Measurements from ENCODE around the gene PITPNC1. TPM values are rescaled to one million over a fixed set of nuclear protein-coding genes. Genes with fewer than 3 reads are reported as not detected.

PITPNC1 gene
- total and polyA plus RNA-seq, 2 experiments from 2014 or later: 5.8 to 7.3 TPM

GRCh38 chr17:67412941-67413340, 35.9 kb downstream of the PITPNC1 start:
- TF ChIP-seq EZH2 (IDR thresholded peaks at IDR 0.05; ENCODE audit: insufficient read depth, poor library complexity, severe bottlenecking) (no peak), EZH2phosphoT487 (IDR thresholded peaks at IDR 0.05; ENCODE audit: insufficient read depth, low read depth) (no peak)
- no peaks in the 10 kb centered on the region for H3K27me3 ChIP-seq (replicated peaks; ENCODE audit: insufficient read depth)
- H2AFZ ChIP-seq: no peak overlapping the region
- H3K4me3 ChIP-seq: no peak overlapping the region
- H3K79me2 ChIP-seq (ENCODE audit: insufficient read depth): peaks cover 91% of the 10 kb centered on the region
- H3K9ac ChIP-seq: no peak overlapping the region
- H3K27ac ChIP-seq: no peak overlapping the region
- H3K4me2 ChIP-seq (ENCODE audit: unreplicated experiment): no peak overlapping the region
- H4K20me1 ChIP-seq (ENCODE audit: insufficient read depth): no peaks in the 10 kb centered on the region
- H3K4me1 ChIP-seq (ENCODE audit: insufficient read depth): no peaks in the 10 kb centered on the region
- DNase-seq: no peak
- H3F3A ChIP-seq (ENCODE audit: insufficient read depth): no peaks in the 10 kb centered on the region; the same call in 1 of the 2 replicates
- no peaks in the 10 kb centered on the region for H3K9me3 ChIP-seq (ENCODE audit: low read depth)
- H3K36me3 ChIP-seq (ENCODE audit: low read depth): no peaks in the 10 kb centered on the region
- H3K9me2 ChIP-seq (ENCODE audit: insufficient read depth): no peaks in the 10 kb centered on the region
- in situ Hi-C loops (cut with MboI): no loop called here
- 93 to 95% methylated on average over 2 of the region's 2 CpGs for WGBS, 2 experiments (ENCODE audit: low coverage in 1 of 2, low lambda C conversion rate in 2 of 2, missing lambda C conversion rate in 2 of 2)

- Histone ChIP-seq H3K9ac (no peak overlapping the region), H3K9me2 (ENCODE audit: insufficient read depth) (no peaks in the 10 kb centered on the region), H3K4me1 (ENCODE audit: insufficient read depth) (no peaks in the 10 kb centered on the region), H4K20me1 (ENCODE audit: insufficient read depth) (no peaks in the 10 kb centered on the region), H3K4me2 (ENCODE audit: unreplicated experiment) (no peak overlapping the region), H3K4me3 (no peak overlapping the region), H2AFZ (no peak overlapping the region), H3K9me3 (ENCODE audit: low read depth) (no peaks in the 10 kb centered on the region), H3K27ac (no peak overlapping the region), H3K36me3 (ENCODE audit: low read depth) (no peaks in the 10 kb centered on the region), H3K27me3 (replicated peaks; ENCODE audit: insufficient read depth) (no peaks in the 10 kb centered on the region), H3K79me2 (ENCODE audit: insufficient read depth) (peaks cover 91% of the 10 kb centered on the region), H3F3A (ENCODE audit: insufficient read depth) (no peaks in the 10 kb centered on the region; the same call in 1 of the 2 replicates)
- 97 to 99% methylated on average over 5 of the region's 5 CpGs for WGBS, 2 experiments (ENCODE audit: low coverage in 1 of 2, low lambda C conversion rate in 2 of 2, missing lambda C conversion rate in 2 of 2)
- TF ChIP-seq EZH2 (IDR thresholded peaks at IDR 0.05; ENCODE audit: insufficient read depth, poor library complexity, severe bottlenecking) (no peak), EZH2phosphoT487 (IDR thresholded peaks at IDR 0.05; ENCODE audit: insufficient read depth, low read depth) (no peak)
- no peak for DNase-seq
- in situ Hi-C loops (cut with MboI): no loop called here
Observed at GRCh38 chr17:67413388-67413787, 36.3 kb downstream of the PITPNC1 start.

GRCh38 chr17:67414130-67414529, 37.0 kb downstream of the PITPNC1 start:
- H3K36me3 ChIP-seq (ENCODE audit: low read depth): no peaks in the 10 kb centered on the region
- DNase-seq: no peak
- H3K9ac ChIP-seq: no peak overlapping the region
- TF ChIP-seq EZH2phosphoT487 (IDR thresholded peaks at IDR 0.05; ENCODE audit: insufficient read depth, low read depth) (no peak), EZH2 (IDR thresholded peaks at IDR 0.05; ENCODE audit: insufficient read depth, poor library complexity, severe bottlenecking) (no peak)
- H3F3A ChIP-seq (ENCODE audit: insufficient read depth): no peaks in the 10 kb centered on the region; the same call in 1 of the 2 replicates
- H3K4me2 ChIP-seq (ENCODE audit: unreplicated experiment): no peak overlapping the region
- 92 to 96% methylated on average over 1 of the region's 1 CpG for whole genome bisulfite sequencing, 2 experiments (ENCODE audit: low coverage in 1 of 2, low lambda C conversion rate in 2 of 2, missing lambda C conversion rate in 2 of 2)
- peaks cover 93% of the 10 kb centered on the region for H3K79me2 ChIP-seq (ENCODE audit: insufficient read depth)
- H4K20me1 ChIP-seq (ENCODE audit: insufficient read depth): no peaks in the 10 kb centered on the region
- no peak overlapping the region for H2AFZ ChIP-seq
- no peaks in the 10 kb centered on the region for H3K27me3 ChIP-seq (replicated peaks; ENCODE audit: insufficient read depth)
- in situ Hi-C loops (cut with MboI): no loop called here
- no peaks in the 10 kb centered on the region for H3K9me2 ChIP-seq (ENCODE audit: insufficient read depth)
- H3K4me3 ChIP-seq: no peak overlapping the region
- no peaks in the 10 kb centered on the region for H3K4me1 ChIP-seq (ENCODE audit: insufficient read depth)
- no peak overlapping the region for H3K27ac ChIP-seq
- no peaks in the 10 kb centered on the region for H3K9me3 ChIP-seq (ENCODE audit: low read depth)

- in situ Hi-C loops (cut with MboI): no loop called here
- Histone ChIP-seq H3K9me3 (ENCODE audit: low read depth) (no peaks in the 10 kb centered on the region), H3K27me3 (replicated peaks; ENCODE audit: insufficient read depth) (no peaks in the 10 kb centered on the region), H3K4me2 (ENCODE audit: unreplicated experiment) (no peak overlapping the region), H3K4me3 (no peak overlapping the region), H3K9me2 (ENCODE audit: insufficient read depth) (no peaks in the 10 kb centered on the region), H2AFZ (no peak overlapping the region), H3K4me1 (ENCODE audit: insufficient read depth) (no peaks in the 10 kb centered on the region), H4K20me1 (ENCODE audit: insufficient read depth) (no peaks in the 10 kb centered on the region), H3K79me2 (ENCODE audit: insufficient read depth) (peaks cover 90% of the 10 kb centered on the region), H3F3A (ENCODE audit: insufficient read depth) (no peaks in the 10 kb centered on the region; the same call in 1 of the 2 replicates), H3K9ac (no peak overlapping the region), H3K36me3 (ENCODE audit: low read depth) (no peaks in the 10 kb centered on the region), H3K27ac (no peak overlapping the region)
- 97 to 100% methylated on average over 2 of the region's 2 CpGs for WGBS, 2 experiments (ENCODE audit: low coverage in 1 of 2, low lambda C conversion rate in 2 of 2, missing lambda C conversion rate in 2 of 2)
- TF ChIP-seq EZH2phosphoT487 (IDR thresholded peaks at IDR 0.05; ENCODE audit: insufficient read depth, low read depth) (no peak), EZH2 (IDR thresholded peaks at IDR 0.05; ENCODE audit: insufficient read depth, poor library complexity, severe bottlenecking) (no peak)
- DNase-seq: no peak
Observed at GRCh38 chr17:67414559-67414958, 37.5 kb downstream of the PITPNC1 start.

- Histone ChIP-seq H3K9me3 (ENCODE audit: low read depth) (no peaks in the 10 kb centered on the region), H3K9me2 (ENCODE audit: insufficient read depth) (no peaks in the 10 kb centered on the region), H3K4me3 (no peak overlapping the region), H3K4me2 (ENCODE audit: unreplicated experiment) (no peak overlapping the region), H3K36me3 (ENCODE audit: low read depth) (no peaks in the 10 kb centered on the region), H3K79me2 (ENCODE audit: insufficient read depth) (peaks cover 88% of the 10 kb centered on the region), H3K27me3 (replicated peaks; ENCODE audit: insufficient read depth) (no peaks in the 10 kb centered on the region), H3K9ac (no peak overlapping the region), H3K4me1 (ENCODE audit: insufficient read depth) (no peaks in the 10 kb centered on the region), H3F3A (ENCODE audit: insufficient read depth) (no peaks in the 10 kb centered on the region; the same call in 1 of the 2 replicates), H3K27ac (no peak overlapping the region), H2AFZ (no peak overlapping the region), H4K20me1 (ENCODE audit: insufficient read depth) (no peaks in the 10 kb centered on the region)
- TF ChIP-seq EZH2 (IDR thresholded peaks at IDR 0.05; ENCODE audit: insufficient read depth, poor library complexity, severe bottlenecking): no peak
- TF ChIP-seq EZH2phosphoT487 (IDR thresholded peaks at IDR 0.05; ENCODE audit: insufficient read depth, low read depth): no peak
- WGBS, 2 experiments (ENCODE audit: low coverage in 1 of 2, low lambda C conversion rate in 2 of 2, missing lambda C conversion rate in 2 of 2): 94 to 96% methylated on average over 7 of the region's 7 CpGs
- no peak for DNase-seq
- in situ Hi-C loops (cut with MboI): no loop called here
Observed at GRCh38 chr17:67415291-67415690, 38.2 kb downstream of the PITPNC1 start.

Measured in GM23248 (cell line).